ENCODE results near the gene PRSS57. TPM values are rescaled to one million over a fixed set of nuclear protein-coding genes. Genes with fewer than 3 reads are reported as not detected.

The PRSS57 gene
- total RNA-seq, 4 donors from 2014 or later: not detected

DNA sequence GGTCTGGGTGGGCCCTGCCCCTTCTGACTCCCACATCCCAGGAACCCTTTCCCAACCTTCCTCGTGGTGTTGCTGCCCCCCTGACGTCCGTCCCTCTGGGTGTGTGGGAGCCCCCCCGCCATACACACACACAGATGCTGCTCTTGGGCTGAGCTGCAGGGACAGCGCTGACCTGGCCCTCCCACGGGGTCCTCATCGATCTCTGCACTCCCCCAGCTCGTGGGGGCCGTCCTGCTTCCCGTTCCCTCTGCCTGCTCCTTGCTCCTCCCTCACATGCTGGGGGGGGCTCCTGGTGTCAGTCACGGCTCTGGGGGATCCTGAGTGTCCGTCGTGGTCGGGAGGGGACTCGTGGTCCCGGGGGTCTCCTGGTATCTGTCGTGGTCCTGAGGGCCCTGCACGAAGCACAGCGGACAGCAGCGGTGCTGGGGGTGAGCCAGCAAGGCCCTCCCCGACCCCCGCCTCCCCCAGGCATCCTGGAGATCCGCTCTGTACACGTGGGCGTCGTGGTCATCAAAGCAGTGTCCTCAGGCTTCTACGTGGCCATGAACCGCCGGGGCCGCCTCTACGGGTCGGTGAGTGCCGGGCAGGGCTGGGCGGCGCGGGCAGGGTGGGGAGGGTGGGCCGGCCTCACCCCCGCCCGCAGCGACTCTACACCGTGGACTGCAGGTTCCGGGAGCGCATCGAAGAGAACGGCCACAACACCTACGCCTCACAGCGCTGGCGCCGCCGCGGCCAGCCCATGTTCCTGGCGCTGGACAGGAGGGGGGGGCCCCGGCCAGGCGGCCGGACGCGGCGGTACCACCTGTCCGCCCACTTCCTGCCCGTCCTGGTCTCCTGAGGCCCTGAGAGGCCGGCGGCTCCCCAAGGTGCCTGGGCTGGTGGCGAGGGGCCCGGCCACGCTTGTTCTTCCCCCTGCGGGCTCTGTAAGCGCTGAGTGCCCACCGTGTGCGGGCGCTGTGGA lies 52.2 kb downstream of the PRSS57 start:
- Histone ChIP-seq H3K4me3 (replicated peaks in 1 of 3) (no peak overlapping the region), H3K36me3 (peaks cover 14 to 16% of the 10 kb centered on the region in 2 donors), H3K4me1 (peaks cover 9 to 13% of the 10 kb centered on the region in 2 donors), H3K9me3 (no peaks in the 10 kb centered on the region), H3K27ac (no peak overlapping the region), H3K27me3 (no peaks in the 10 kb centered on the region)
- TF ChIP-seq POLR2A (IDR thresholded peaks at IDR 0.05) (no peak), CTCF (IDR thresholded peaks at IDR 0.05) (no peak)
- intact Hi-C loops (cut with DNase I): no loop called here
- 80 to 83% methylated on average over 25 to 32 of the region's 70 CpGs for WGBS, 2 donors
- no peak for DNase-seq

- Histone ChIP-seq H3K4me1 (peaks cover 9 to 13% of the 10 kb centered on the region in 2 donors), H3K27me3 (no peaks in the 10 kb centered on the region), H3K36me3 (peaks cover under 1 to 3% of the 10 kb centered on the region in 2 donors), H3K4me3 (replicated peaks in 1 of 3) (no peak overlapping the region), H3K27ac (no peak overlapping the region), H3K9me3 (no peaks in the 10 kb centered on the region)
- intact Hi-C loops (cut with DNase I): no loop called here
- 83 to 89% methylated on average over 13 to 15 of the region's 17 CpGs for WGBS, 2 donors
- DNase-seq: no peak
- TF ChIP-seq POLR2A (IDR thresholded peaks at IDR 0.05) (no peak), CTCF (IDR thresholded peaks at IDR 0.05) (no peak)
Observed at GRCh38 chr19:641702-642101, 53.5 kb downstream of the PRSS57 start.

DNA sequence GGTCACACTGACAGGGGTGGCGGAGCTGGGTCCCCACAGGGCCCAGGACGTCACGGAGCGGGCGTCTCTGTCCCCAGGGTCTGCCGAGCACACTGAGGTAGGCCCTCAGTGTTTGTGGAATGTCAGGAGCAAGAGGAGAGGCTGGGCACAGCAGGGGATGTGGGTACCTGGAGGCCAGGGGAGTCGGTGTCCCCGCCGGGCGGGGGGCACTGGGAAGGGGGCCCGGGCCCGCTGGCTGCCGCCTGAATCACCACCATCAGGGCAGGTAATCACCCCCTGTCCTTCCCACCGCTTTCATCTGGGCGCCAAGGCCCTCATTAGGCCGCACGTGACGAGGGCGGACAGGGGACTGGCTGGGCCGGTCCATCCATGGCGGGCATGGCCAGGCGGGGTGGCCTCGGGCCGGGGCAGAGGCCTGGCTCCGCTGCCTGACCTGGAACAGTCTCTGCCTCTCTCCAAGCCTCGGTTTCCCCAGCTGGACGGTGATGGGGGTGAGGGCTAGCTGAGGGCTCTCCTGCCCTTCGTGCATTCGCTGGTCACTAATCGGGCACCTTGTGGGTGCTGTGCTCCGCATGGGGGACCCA lies 54.6 kb downstream of the PRSS57 start:
- TF ChIP-seq CTCF (IDR thresholded peaks at IDR 0.05) (no peak), POLR2A (IDR thresholded peaks at IDR 0.05) (no peak)
- no peak for DNase-seq
- Histone ChIP-seq H3K9me3 (no peaks in the 10 kb centered on the region), H3K27ac (no peak overlapping the region), H3K36me3 (no peaks in the 10 kb centered on the region), H3K4me1 (peaks cover 9 to 13% of the 10 kb centered on the region in 2 donors), H3K27me3 (no peaks in the 10 kb centered on the region), H3K4me3 (replicated peaks in 1 of 3) (no peak overlapping the region)
- intact Hi-C loops (cut with DNase I): no loop called here
- 76 to 94% methylated on average over 5 to 10 of the region's 31 CpGs for WGBS, 2 donors

DNA sequence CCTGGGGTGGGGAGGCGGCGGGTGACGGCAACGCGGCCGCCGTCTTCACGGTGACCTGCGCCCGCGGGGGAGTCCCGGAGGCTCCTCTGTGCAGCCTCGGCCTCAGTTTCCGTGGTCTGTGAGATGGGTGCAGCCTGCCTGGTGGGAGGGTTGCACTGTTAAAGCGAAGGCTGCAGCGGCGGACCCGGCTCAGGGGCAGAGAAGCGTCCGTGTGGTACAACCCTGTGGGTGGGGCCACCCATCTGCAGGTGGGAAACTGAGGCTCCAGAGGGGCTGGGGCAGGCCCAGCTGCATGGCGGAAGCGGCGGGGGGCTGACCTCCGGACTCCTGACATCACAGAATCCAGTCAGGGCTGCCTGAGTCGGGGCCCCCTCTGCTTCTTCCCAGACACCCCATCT lies 55.1 kb downstream of the PRSS57 start:
- H3K27me3 ChIP-seq: no peaks in the 10 kb centered on the region
- H3K27ac ChIP-seq: no peak overlapping the region
- no peaks in the 10 kb centered on the region for H3K9me3 ChIP-seq
- peaks cover 9 to 13% of the 10 kb centered on the region in 2 donors for H3K4me1 ChIP-seq
- no peak overlapping the region for H3K4me3 ChIP-seq (replicated peaks in 1 of 3)
- H3K36me3 ChIP-seq: no peaks in the 10 kb centered on the region
- WGBS, 2 donors: 54 to 67% methylated on average over 7 to 17 of the region's 25 CpGs
- DNase-seq: no peak
- TF ChIP-seq CTCF (IDR thresholded peaks at IDR 0.05) (no peak), POLR2A (IDR thresholded peaks at IDR 0.05) (no peak)
- intact Hi-C loops (cut with DNase I): no loop called here
